T-helper 22 cell (primary cell): Measurements from ENCODE around the gene NIPBL.
"Not testable (repeated sequence)": the region's sequence is repeated elsewhere in the genome, so short reads cannot be mapped to it uniquely, and the experiment has no call there.

Source experiments
- DNase-seq: peaks from one replicate; pipeline ENCODE4 v3.0.0-alpha.2; 2020; ENCODE audit warnings: low read depth

NIPBL gene

DNA sequence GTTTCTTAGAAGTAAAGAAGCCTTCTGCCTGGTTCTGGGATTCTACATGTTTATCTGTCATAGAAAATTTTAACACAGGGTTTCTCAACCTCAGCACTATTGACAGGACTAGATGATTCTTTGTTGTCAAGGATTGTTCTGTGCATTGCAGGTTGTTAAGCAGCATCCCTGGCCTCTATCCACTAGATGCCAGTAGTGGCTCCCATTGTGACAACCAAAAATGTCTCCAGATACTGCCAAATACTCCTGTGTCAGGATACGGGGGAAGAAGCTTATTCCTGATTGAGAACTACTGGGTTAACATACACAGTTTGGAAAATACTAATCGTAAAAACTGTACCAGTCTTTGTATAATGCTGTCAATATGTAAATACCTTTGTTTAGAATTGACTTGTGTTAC is 167.1 kb downstream of the NIPBL start:
- no peak for DNase-seq

DNA sequence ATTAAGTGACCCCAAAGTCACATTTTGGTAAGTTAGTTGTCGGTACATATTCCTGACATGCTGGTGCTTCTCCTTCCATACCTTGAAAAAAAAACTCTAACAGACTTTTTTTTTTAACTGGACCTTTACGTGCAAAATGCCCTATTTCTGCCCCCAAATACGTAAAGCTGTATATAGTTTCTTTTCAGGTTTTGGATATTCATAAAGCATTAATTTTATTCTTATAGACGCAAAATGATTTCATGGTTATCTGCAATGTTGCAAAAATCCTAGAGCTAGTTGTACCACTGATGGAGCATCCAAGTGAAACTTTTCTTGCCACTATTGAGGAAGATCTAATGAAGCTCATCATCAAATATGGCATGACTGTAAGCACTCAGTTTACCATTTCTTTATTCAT is 167.6 kb downstream of the NIPBL start:
- no peak for DNase-seq

DNA sequence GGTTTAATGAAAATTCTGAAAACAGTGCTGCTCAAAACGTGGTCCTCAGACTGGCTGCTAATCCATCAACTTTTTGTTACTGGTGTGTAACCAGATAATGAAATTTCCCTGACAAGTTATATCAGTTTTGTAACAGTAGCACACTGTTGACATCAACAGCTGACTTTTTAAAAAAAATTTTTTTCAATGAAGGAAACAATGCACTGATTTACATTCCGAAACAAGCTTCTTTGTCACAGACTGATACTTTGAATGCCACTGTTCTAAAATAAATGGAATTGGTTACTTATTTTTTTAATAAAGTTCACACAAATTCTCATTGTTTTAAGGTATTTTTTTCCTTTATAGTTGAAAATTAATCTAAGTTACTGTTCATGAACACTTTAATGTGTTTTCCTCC is 169.1 kb downstream of the NIPBL start:
- no peak for DNase-seq

DNA sequence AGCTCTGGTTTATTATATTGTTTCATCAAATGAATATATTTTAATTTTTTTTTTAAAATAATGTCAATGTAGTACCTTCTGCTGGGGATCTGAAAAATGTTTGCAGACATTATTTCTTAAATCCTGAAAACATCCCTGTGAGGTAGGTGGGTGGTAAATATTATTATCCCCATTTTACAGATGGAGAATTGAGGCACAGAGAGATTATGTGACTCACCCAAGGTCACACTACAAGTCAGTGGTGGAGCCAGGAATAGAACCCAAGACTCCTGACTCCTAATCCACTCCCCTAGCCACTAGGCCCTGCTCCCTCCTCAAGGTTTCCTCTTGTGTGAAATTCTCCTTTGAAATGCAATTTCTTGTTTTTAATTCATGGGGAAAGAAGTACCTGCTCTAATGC is 171.4 kb downstream of the NIPBL start:
- DNase-seq: no peak

DNA sequence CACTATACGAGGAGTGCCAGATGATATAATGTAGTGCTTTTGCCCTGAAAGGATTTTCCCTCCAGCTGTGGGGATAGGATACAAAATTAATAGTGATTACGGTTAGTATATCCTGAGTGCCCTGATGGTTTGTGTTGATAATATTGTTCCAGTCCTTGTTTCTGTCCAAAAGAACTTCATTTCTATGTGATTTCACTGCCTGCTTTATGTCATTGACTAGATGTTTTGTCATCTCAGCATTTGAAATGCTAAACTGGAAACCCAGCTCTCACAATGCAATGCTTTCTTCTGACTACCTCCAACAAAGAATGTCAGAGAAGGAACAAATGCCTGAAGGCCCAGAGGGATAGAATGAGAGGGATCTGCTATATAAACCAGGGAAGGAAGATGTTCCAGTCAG is 177.8 kb downstream of the NIPBL start:
- no peak for DNase-seq

GRCh38 chr5:37055383-37055990 is 178.9 kb downstream of the NIPBL start:
- no peak for DNase-seq

GRCh38 chr5:37056762-37057161 is 180.2 kb downstream of the NIPBL start:
- DNase-seq: no peak

DNA sequence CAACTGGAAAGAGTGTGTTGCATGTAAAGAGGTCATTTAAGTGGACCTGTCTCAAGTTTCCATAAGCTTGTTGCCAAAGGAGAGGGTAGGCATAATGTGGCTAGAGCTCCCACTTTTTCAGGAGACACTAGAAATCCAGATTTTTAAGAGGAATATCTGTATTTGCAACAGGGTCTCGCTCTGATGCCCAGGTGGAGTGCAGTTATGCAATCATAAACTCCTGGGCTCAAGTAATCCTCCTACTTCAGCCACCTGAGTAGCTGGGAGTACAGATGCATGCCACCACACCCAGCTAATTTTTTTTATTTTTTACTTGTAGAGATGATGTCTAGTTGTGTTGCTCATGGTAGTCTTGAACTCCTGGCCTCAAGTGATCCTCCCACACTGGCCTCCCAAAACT is 183.5 kb downstream of the NIPBL start:
- DNase-seq: no peak

GRCh38 chr5:37063739-37064138 is 187.2 kb downstream of the NIPBL start:
- DNase-seq: no peak

DNA sequence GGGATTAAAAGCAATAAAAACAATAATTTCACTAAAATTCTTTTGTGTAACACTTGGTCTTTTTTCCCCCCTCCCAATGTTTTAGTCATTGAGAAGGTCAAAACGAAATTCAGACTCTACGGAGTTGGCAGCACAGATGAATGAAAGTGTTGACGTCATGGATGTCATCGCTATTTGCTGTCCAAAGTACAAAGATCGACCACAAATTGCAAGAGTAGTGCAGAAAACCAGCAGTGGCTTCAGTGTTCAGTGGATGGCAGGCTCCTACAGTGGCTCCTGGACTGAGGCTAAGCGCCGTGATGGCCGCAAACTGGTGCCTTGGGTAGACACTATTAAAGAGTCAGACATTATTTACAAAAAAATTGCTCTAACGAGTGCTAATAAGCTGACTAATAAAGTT is 187.9 kb downstream of the NIPBL start:
- DNase-seq: no peak

GRCh38 chr5:37071487-37071886 is 194.9 kb downstream of the NIPBL start:
- no peak for DNase-seq

- DNase-seq: no peak
Observed at GRCh38 chr5:37071901-37072581, 195.5 kb downstream of the NIPBL start.

DNA sequence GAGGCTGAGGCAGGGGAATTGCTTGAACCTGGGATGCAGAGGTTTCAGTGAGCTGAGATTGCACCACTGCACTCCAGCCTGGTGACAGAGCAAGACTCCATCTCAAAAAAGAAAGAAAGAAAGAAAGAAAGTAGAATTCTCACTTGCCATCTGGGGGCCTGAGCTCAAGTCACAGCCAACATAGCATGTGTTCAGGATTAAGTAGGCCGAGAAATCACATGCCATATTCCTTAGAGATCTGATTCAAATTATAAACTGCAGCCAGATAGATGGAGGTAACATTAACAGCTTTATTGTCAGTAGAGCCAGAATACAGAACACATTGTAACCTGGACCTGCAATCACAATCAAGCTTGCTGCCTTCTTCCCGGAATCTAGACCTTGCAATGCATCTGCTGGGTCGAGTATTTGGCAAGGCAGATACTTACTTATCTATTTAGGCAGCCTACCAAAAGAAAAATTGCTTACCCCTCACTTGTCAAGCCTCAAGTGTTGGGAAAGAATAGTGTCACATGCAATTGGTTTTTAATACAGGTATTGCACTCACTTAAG is 198.9 kb downstream of the NIPBL start:
- DNase-seq: no peak

DNA sequence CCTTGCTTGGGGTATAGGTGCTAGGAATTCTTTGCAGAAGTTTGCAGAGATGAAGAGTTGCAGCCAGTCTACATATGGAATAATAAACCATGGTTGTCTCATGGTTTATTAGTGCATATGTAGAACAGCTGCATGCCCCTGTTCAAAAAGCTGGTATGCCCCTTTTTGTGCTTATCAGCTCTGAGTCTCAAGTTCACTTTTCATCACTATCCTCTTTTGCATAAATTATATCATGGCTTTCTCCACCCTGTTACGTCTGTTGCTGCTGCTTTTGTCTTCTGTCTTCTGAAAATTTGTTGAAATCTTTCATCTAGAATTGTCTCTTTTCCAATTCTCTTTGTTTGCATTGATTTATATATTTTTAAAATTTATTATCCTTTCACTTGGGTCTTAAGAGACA is 200.6 kb downstream of the NIPBL start:
- no peak for DNase-seq

DNA sequence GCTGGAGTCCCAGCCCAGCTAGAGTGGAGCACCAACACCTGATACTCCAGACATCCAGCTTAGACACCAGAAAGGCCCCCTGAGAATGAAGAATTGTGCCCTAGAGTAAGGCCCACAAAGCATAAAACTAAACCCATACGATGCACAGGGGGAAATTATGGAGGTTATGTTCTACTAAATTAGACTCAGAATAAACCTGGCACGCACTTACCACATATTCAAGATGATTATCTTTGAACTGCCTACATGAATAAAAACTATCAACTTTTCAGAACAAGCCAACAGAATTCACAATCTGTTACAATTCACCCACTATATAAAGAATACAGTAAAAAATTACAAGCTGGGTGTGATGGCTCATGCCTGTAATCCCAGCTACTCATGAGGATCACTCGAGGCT is 204.1 kb downstream of the NIPBL start:
- no peak for DNase-seq

DNA sequence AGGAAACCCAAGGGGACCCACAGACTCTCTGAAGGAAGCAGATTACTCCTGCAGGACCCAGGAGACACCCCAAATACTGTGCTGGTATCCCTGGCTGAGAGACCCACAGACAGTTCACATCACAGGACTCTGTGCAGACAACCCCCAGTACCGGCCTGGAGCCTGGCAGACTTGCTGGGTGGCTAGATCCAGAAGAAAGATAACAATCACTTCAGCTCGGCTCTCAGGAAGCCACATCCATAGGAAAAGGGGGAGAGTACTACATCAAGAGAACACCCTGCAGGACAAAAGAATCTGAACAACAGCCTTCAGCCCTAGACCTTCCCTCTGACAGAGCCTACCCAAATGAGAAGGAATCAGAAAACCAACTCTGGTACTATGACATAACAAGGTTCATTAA is 206.4 kb downstream of the NIPBL start:
- DNase-seq: not testable (repeated sequence)

- not testable (repeated sequence) for DNase-seq
Observed at GRCh38 chr5:37086026-37086425, 209.5 kb downstream of the NIPBL start.

DNA sequence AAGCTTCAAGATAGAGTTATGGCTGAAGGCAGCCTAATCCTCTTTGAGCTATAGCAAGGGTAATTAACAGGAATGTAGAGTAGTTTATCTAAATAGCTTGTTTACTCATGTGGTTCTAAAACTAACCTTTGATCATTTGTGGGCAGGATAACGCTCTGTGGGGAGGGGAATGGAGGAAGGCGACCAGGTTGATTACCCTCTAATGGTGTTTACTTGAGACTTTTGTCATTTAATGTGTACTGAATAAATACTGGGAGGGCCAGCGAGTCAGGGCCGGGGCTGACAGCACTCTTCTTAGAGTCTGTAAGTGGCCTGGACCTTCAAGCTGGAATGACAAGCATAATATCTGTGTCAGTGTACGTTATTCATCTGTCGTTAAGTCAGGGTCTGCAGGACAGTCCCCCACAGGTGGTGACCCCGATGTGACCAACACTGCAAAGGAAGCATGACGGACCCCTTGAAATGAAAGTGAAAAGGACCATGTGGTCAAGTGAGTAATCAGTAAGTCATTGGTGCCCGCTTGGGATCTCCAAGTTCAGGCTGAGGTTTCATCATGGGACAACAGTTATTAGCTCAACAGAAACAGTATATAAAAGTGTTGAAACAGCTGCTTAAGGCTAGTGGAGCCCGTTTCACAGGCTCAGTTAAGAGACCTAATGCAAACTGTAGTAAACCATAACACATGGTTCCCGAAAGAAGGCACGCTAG is 210.1 kb downstream of the NIPBL start:
- no peak for DNase-seq

- DNase-seq: no peak
Observed at GRCh38 chr5:37088009-37088408, 211.4 kb downstream of the NIPBL start.

GRCh38 chr5:37090123-37090726 is 213.7 kb downstream of the NIPBL start:
- DNase-seq: no peak

DNA sequence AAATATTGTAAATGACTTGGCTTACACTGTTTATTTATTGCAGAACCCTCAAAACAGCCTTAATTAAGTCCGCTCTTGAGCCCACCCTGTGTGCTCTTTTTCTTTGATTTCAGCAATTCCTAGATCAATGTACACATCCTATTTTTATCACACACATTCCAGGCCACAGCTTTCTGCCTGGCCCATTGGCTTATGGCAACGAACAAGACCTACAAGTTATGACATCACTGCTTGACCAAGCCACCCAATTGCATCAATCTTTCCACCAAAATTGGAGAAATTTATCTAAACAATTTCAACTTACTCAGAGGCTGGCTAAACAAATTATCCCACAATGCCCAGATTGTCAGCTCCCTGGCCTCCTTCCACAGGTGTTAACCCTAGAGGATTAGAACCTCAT is 214.2 kb downstream of the NIPBL start:
- DNase-seq: no peak

- DNase-seq: not testable (repeated sequence)
Observed at GRCh38 chr5:37093795-37094194, 217.2 kb downstream of the NIPBL start.

DNA sequence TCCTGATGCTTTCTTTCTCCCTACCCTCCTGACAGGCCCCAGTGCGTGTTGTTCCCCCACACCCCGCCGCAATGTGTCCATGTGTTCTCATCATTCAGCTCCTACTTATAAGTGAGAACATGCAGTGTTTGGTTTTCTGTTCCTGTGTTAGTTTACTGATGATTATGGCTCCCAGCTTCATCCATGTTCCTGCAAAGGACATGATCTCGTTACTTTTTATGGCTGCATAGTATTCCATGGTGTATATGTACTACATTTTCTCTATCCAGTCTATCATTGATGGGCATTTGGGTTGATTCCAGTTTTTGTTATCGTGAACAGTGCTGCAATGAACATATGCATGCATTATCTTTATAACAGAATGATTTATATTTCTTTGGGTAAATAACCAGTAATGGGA is 222.7 kb downstream of the NIPBL start:
- not testable (repeated sequence) for DNase-seq
